Neural cell (in vitro differentiated cells): ENCODE measurements around the gene STT3B.

ENCODE experiments used
- CTCF ChIP-seq: fragments of 450-650 bp; IDR thresholded peaks from 2 replicates; pipeline ENCODE4 v1.5.1; 2014; ENCODE audit warnings: antibody characterized with exemption, mild to moderate bottlenecking, moderate library complexity; ENCODE audit not compliant: poor library complexity, severe bottlenecking
- EP300 ChIP-seq: fragments of 450-650 bp; conservative IDR thresholded peaks from 2 replicates; pipeline ENCODE4 v1.6.1; 2014; ENCODE audit warnings: antibody characterized with exemption, mild to moderate bottlenecking, moderate library complexity; ENCODE audit not compliant: poor library complexity, severe bottlenecking
- EZH2 ChIP-seq: fragments of 200-600, 300-800 bp; shearing (Covaris generic), sonication (generic); IDR thresholded peaks from 2 replicates; pipeline ENCODE4 v1.6.1; 2014; ENCODE audit warnings: antibody characterized with exemption, low read length, borderline replicate concordance, mild to moderate bottlenecking; ENCODE audit not compliant: insufficient read depth, poor library complexity, severe bottlenecking
- RAD21 ChIP-seq: fragments of 450-650 bp; conservative IDR thresholded peaks from 2 replicates; pipeline ENCODE4 v1.6.1; 2014; ENCODE audit warnings: antibody characterized with exemption, mild to moderate bottlenecking, moderate library complexity

GRCh38 chr3:31485196-31485595 lies 47.5 kb upstream of the STT3B start:
- no peak for TF ChIP-seq RAD21
- no peak for TF ChIP-seq EP300
- TF ChIP-seq CTCF, result no peak
- TF ChIP-seq EZH2, result no peak
